GM19324 (cell line): ENCODE measurements around the gene OR6C65.
"Not testable (repeated sequence)": the region's sequence is repeated elsewhere in the genome, so short reads cannot be mapped to it uniquely, and the experiment has no call there.

Experiments used
- ATAC-seq: cut with Tn5 transposase; IDR thresholded peaks from one replicate; pipeline ENCODE4 v1.9.1; 2021; ENCODE audit warnings: mild to moderate bottlenecking, moderate library complexity; ENCODE audit not compliant: unreplicated experiment, low FRiP score

The OR6C65 gene

GRCh38 chr12:55400229-55400628 is at the start of gene OR6C65:
TSS of gene OR6C65 (plus strand) at chr12:55400529. CDS start at chr12:55400529, 0 bp downstream.
- ATAC-seq, result no peak

- not testable (repeated sequence) for ATAC-seq
Measured at GRCh38 chr12:55355338-55355737, 45.0 kb upstream of the OR6C65 start.

- ATAC-seq, result no peak
Measured at GRCh38 chr12:55362675-55363074, 37.7 kb upstream of the OR6C65 start, which contains the start of gene OR6C75. TSS of gene OR6C75 (plus strand) at chr12:55362975. CDS start at chr12:55365111, 2,136 bp downstream.

GRCh38 chr12:55365086-55365485 is 35.2 kb upstream of the OR6C65 start:
- ATAC-seq, result no peak

- no peak for ATAC-seq
Measured at GRCh38 chr12:55372521-55372920, 27.8 kb upstream of the OR6C65 start.

- ATAC-seq, result no peak
Measured at GRCh38 chr12:55385891-55386290, 14.4 kb upstream of the OR6C65 start.

- ATAC-seq, result no peak
Measured at GRCh38 chr12:55392032-55392795, 8.1 kb upstream of the OR6C65 start.

GRCh38 chr12:55396326-55396725 is 4.0 kb upstream of the OR6C65 start:
- no peak for ATAC-seq

GRCh38 chr12:55407866-55408265 is 7.5 kb downstream of the OR6C65 start:
- ATAC-seq, result no peak

- ATAC-seq, result not testable (repeated sequence)
Measured at GRCh38 chr12:55409133-55409532, 8.8 kb downstream of the OR6C65 start.

- ATAC-seq, result not testable (repeated sequence)
Measured at GRCh38 chr12:55412138-55412537, 11.8 kb downstream of the OR6C65 start.

- not testable (repeated sequence) for ATAC-seq
Measured at GRCh38 chr12:55413498-55414388, 13.4 kb downstream of the OR6C65 start.

GRCh38 chr12:55414396-55414823 is 14.1 kb downstream of the OR6C65 start:
- ATAC-seq, result not testable (repeated sequence)

- ATAC-seq, result not testable (repeated sequence)
Measured at GRCh38 chr12:55414889-55415288, 14.6 kb downstream of the OR6C65 start.

GRCh38 chr12:55416961-55417360 is 16.6 kb downstream of the OR6C65 start:
- no peak for ATAC-seq

- no peak for ATAC-seq
Measured at GRCh38 chr12:55420307-55420962, 20.1 kb downstream of the OR6C65 start.

- ATAC-seq, result no peak
Measured at GRCh38 chr12:55425954-55426353, 25.6 kb downstream of the OR6C65 start, which contains the start of gene OR6C76. TSS of gene OR6C76 (plus strand) at chr12:55426254. CDS start at chr12:55426254, 0 bp downstream.

- ATAC-seq, result no peak
Measured at GRCh38 chr12:55428331-55429243, 28.3 kb downstream of the OR6C65 start.

- ATAC-seq, result not testable (repeated sequence)
Measured at GRCh38 chr12:55441233-55441632, 40.9 kb downstream of the OR6C65 start.

- no peak for ATAC-seq
Measured at GRCh38 chr12:55443776-55444175, 43.4 kb downstream of the OR6C65 start, which contains the start of gene OR6C2. TSS of gene OR6C2 (plus strand) at chr12:55444076. CDS start at chr12:55452214, 8,138 bp downstream.
